Left lung (tissue), 10 donors: ENCODE measurements around the gene ART4. TPM values are rescaled to one million over a fixed set of nuclear protein-coding genes. Genes with fewer than 3 reads are reported as not detected.
A peak's percentile ranks its signal among the peaks of the same experiment; 100 is the strongest.

Experiments
- ATAC-seq: fragments of 200-7000 bp; cut with Tn5 transposase; one replicate; pipeline ENCODE4 v1.9.1; 2020; ENCODE audit warnings: moderate library complexity
- DNase-seq, 4 donors: peaks; one replicate each; pipeline ENCODE4 v3.0.0-alpha.2; 2013 to 2020
- H3K27ac ChIP-seq, 2 donors: fragments of 200-600 bp; sonication (generic) in 1 of 2; one replicate each; pipeline versions ENCODE4 v1.5.0 to v1.8.0; 2020 to 2021
- H3K27me3 ChIP-seq, 2 donors: fragments of 200-600 bp; sonication (generic) in 1 of 2; one replicate each; pipeline versions ENCODE4 v1.5.0 to v1.8.0; 2020 to 2021
- H3K36me3 ChIP-seq, 2 donors: fragments of 200-600 bp; sonication (generic) in 1 of 2; one replicate each; pipeline versions ENCODE4 v1.5.0 to v1.8.0; 2020 to 2021
- H3K4me1 ChIP-seq, 2 donors: fragments of 200-600 bp; one replicate each; pipeline ENCODE4 v1.8.0; 2021
- H3K4me3 ChIP-seq, 2 donors: fragments of 200-600 bp; sonication (generic) in 1 of 2; one replicate each; pipeline versions ENCODE4 v1.5.0 to v1.8.0; 2020 to 2021; ENCODE audit warnings: mild to moderate bottlenecking in 1 of 2
- H3K9me3 ChIP-seq, 2 donors: fragments of 200-600 bp; sonication (generic) in 1 of 2; one replicate each; pipeline versions ENCODE4 v1.5.0 to v1.8.0; 2020 to 2021
- intact Hi-C, 2 donors: fragments of 100-400 bp; cut with DNase I; formaldehyde crosslinking; loops; one replicate each; pipeline versions ENCODE4 v1.11.2 to v1.14.2; 2022
- polyA plus RNA-seq, 6 donors: library from polyadenylated mRNA; unstranded; fragments of 120-200 nt; gene quantifications; one replicate each; pipeline ENCODE4 v1.2.1, GENCODE V29; 2013; ENCODE audit not compliant: insufficient read length in 6 of 6
- total RNA-seq, 2 donors: library from RNA; stranded (reverse); fragmentation: NEBNext Ultra II Directional; extraction: Animal tissue kit (Norgen Biotek cat#: 25700); gene quantifications; one replicate each; pipeline ENCODE4 v1.2.1, GENCODE V29; 2021
- TF ChIP-seq, protein P1 (sequence below), 2 donors: fragments of 200-600 bp; sonication (generic) in 1 of 2; IDR thresholded peaks; one replicate each; pipeline versions ENCODE4 v1.5.0 to v1.8.0; 2021; ENCODE audit warnings: antibody characterized with exemption in 2 of 2
- donor health status: DM: no; HTN: yes; CAD: no.
- donor health status: DM: no; HTN: no; CAD: no.

Gene ART4
- total and polyA plus RNA-seq, 8 donors, result 0.11 to 3.1 (median 0.24) TPM

DNA sequence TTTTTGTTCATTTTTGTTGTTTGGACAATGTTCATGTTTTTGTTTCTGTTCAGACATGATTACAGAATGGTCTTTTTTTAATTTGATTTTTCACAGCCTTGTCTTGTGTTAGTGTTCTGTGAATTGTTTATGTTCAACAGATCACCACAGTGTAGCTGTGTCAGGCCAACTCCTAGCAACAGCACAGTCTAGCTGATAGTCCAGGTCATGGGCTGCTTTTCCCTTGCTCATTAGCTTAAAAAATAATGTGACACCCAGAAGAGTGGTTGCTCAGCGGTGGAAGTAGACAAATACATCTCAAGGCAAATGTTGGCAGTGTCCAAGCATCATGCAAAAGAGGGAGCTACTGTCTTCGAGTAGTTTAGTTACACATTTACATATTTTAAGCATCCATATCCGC, 62.5 kb downstream of the ART4 start:
- H3K4me3 ChIP-seq, result no peak overlapping the region
- no peak overlapping the region for H3K27ac ChIP-seq
- no peak for ATAC-seq
- no peaks in the 10 kb centered on the region for H3K9me3 ChIP-seq
- intact Hi-C loops, result no loop called here
- H3K36me3 ChIP-seq, result peaks cover 0 to 14% of the 10 kb centered on the region in 2 donors
- no peaks in the 10 kb centered on the region for H3K27me3 ChIP-seq
- DNase-seq, result no peak
- TF ChIP-seq, protein P1, sequence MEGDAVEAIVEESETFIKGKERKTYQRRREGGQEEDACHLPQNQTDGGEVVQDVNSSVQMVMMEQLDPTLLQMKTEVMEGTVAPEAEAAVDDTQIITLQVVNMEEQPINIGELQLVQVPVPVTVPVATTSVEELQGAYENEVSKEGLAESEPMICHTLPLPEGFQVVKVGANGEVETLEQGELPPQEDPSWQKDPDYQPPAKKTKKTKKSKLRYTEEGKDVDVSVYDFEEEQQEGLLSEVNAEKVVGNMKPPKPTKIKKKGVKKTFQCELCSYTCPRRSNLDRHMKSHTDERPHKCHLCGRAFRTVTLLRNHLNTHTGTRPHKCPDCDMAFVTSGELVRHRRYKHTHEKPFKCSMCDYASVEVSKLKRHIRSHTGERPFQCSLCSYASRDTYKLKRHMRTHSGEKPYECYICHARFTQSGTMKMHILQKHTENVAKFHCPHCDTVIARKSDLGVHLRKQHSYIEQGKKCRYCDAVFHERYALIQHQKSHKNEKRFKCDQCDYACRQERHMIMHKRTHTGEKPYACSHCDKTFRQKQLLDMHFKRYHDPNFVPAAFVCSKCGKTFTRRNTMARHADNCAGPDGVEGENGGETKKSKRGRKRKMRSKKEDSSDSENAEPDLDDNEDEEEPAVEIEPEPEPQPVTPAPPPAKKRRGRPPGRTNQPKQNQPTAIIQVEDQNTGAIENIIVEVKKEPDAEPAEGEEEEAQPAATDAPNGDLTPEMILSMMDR (IDR thresholded peaks at IDR 0.05), result no peak
- peaks cover 0 to 6% of the 10 kb centered on the region in 2 donors for H3K4me1 ChIP-seq

DNA sequence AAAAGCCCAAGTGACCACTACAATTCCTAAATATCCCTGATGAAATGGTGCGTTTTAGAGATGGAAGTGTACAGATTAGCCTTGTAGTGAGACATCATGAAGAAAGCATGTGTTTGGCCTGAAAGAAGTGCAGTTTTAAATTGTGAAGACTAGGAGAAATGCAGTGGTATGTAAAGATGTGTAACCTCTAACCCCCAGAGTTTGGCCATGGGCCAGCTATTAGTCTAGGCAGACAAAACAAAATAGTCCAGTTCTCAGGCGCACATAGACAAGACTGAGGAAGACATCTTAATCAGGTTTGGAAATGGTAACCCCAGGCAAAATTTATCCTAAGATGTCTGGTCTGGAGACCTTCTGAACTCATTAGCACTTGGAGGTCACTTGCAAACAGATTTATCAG, 63.5 kb downstream of the ART4 start:
- Histone ChIP-seq H3K27ac (no peak overlapping the region), H3K9me3 (no peaks in the 10 kb centered on the region), H3K27me3 (peaks cover 0 to under 1% of the 10 kb centered on the region in 2 donors), H3K36me3 (peaks cover 0 to 7% of the 10 kb centered on the region in 2 donors), H3K4me3 (no peak overlapping the region), H3K4me1 (peaks cover 0 to 11% of the 10 kb centered on the region in 2 donors)
- DNase-seq, result no peak
- ATAC-seq, result no peak
- TF ChIP-seq, protein P1 (IDR thresholded peaks at IDR 0.05), result no peak
- intact Hi-C loops, result no loop called here

- Histone ChIP-seq H3K9me3 (no peaks in the 10 kb centered on the region), H3K27me3 (peaks cover 0 to 10% of the 10 kb centered on the region in 2 donors), H3K36me3 (no peaks in the 10 kb centered on the region), H3K27ac (no peak overlapping the region), H3K4me1 (peaks cover 0 to 11% of the 10 kb centered on the region in 2 donors), H3K4me3 (no peak overlapping the region)
- DNase-seq, result peak in 1 of 4 donors; percentile 29
- no peak for ATAC-seq
- intact Hi-C loops, result no loop called here
- TF ChIP-seq, protein P1 (IDR thresholded peaks at IDR 0.05), result no peak
Measured at GRCh38 chr12:14777271-14777670, 66.1 kb downstream of the ART4 start.

DNA sequence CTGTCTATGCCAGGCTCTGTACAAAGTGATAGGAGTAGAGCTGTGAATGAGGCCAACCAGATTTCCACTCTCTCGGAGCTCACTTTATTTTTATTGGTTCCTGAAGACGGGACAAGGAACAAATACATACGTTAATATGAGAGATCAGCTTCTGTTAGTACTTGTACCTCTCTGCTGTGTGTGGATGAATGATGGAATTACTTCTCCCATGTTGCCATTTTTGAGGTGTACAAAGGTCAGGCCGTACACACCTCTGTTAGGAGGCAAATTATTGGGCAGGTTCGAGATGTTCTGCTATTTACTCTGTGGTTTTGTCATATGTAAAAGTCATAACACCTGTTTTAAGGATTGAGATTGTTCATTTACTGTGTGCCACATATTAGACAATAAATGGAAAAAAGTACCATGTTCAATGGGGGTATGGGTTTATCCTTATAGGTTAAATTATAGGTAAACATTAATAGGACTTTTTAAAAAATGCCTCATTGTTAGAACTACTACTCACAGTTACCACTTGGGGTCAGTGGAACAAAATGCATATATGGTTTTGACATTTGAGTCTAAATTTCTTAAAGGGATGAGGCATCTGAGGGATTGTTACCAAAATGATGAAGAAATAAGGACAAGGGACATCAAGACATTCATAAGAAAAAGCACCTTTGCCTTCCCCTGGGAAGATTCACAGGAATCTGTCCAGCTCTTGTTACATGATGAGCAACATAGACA, 66.9 kb downstream of the ART4 start:
- TF ChIP-seq, protein P1 (IDR thresholded peaks at IDR 0.05), result no peak
- peak overlapping the region in 1 of 2 donors; percentile 76 for H3K4me3 ChIP-seq
- DNase-seq (no peak), ATAC-seq (no peak)
- intact Hi-C loops, result no loop called here
- H3K36me3 ChIP-seq, result no peaks in the 10 kb centered on the region
- no peaks in the 10 kb centered on the region for H3K9me3 ChIP-seq
- H3K27ac ChIP-seq, result peak overlapping the region; percentile 95 to 97
- H3K27me3 ChIP-seq, result peaks cover 0 to 10% of the 10 kb centered on the region in 2 donors
- peaks cover 0 to 17% of the 10 kb centered on the region in 2 donors for H3K4me1 ChIP-seq

DNA sequence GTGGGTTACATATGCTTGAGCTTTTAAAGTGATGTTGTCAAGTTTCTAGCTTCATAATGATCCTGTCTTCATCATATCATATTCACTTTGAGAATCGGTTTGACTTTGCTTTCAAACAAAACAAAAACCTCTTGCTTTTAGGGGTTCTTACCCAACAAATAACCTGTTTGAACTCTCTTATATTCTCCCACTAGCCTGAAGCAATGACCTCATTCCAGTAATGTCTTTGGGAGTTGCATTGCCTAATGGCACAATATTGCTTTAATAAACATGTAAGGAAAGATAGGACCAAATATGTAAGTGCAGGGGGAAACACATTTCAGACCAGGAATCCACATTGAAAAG, 67.7 kb downstream of the ART4 start:
- DNase-seq, result peak in 1 of 4 donors; percentile 49
- no peaks in the 10 kb centered on the region for H3K9me3 ChIP-seq
- peaks cover 0 to 17% of the 10 kb centered on the region in 2 donors for H3K4me1 ChIP-seq
- H3K36me3 ChIP-seq, result no peaks in the 10 kb centered on the region
- peak overlapping the region; percentile 63 to 76 for H3K4me3 ChIP-seq
- ATAC-seq, result no peak
- intact Hi-C loops, result no loop called here
- H3K27me3 ChIP-seq, result peaks cover 0 to 10% of the 10 kb centered on the region in 2 donors
- peak overlapping the region; percentile 95 to 97 for H3K27ac ChIP-seq
- TF ChIP-seq, protein P1 (IDR thresholded peaks at IDR 0.05), result no peak

Other genes starting within 250 kb of the ART4 start
- gene GUCY2C, start 146.9 kb downstream of the ART4 start, total RNA-seq, result not detected
- gene GUCY2C, start 146.9 kb downstream of the ART4 start, polyA plus RNA-seq, result under 1 TPM; 0.40 to 0.64 (median 0.50) TPM
- gene WBP11, start 40.0 kb downstream of the ART4 start, total RNA-seq, result 10 to 100 TPM; 38.6 to 53.5 TPM
- gene WBP11, start 40.0 kb downstream of the ART4 start, polyA plus RNA-seq, result 100 to 1,000 TPM in 2 of 6 donors, 10 to 100 TPM in 4; 87.5 to 105 (median 96.6) TPM
- 1 to 10 TPM in 1 of 2 donors, under 1 TPM in 1; 0.81 to 1.2 TPM for gene C12orf60, start 39.9 kb downstream of the ART4 start, total RNA-seq
- 1 to 10 TPM; 2.6 to 3.7 (median 2.8) TPM for gene C12orf60, start 39.9 kb downstream of the ART4 start, polyA plus RNA-seq
- 1 to 10 TPM in 1 of 2 donors, under 1 TPM in 1; 0.97 to 1.1 TPM for gene SMCO3, start 29.3 kb downstream of the ART4 start, total RNA-seq
- under 1 TPM; 0.28 to 0.68 (median 0.55) TPM for gene SMCO3, start 29.3 kb downstream of the ART4 start, polyA plus RNA-seq
- 100 to 1,000 TPM; 651 to 789 TPM for gene MGP, start 42.3 kb upstream of the ART4 start, total RNA-seq
- 100 to 1,000 TPM in 1 of 6 donors, 10 to 100 TPM in 5; 78.8 to 102 (median 82.6) TPM for gene MGP, start 42.3 kb upstream of the ART4 start, polyA plus RNA-seq
- gene ERP27, start 95.0 kb upstream of the ART4 start, total RNA-seq, result 10 to 100 TPM in 1 of 2 donors, 1 to 10 TPM in 1; 5.3 to 16.2 TPM
- gene ERP27, start 95.0 kb upstream of the ART4 start, polyA plus RNA-seq, result 10 to 100 TPM in 2 of 6 donors, 1 to 10 TPM in 4; 3.0 to 14.8 (median 8.4) TPM
- 100 to 1,000 TPM; 168 to 314 TPM for gene ARHGDIB, start 118.1 kb upstream of the ART4 start, total RNA-seq
- gene ARHGDIB, start 118.1 kb upstream of the ART4 start, polyA plus RNA-seq, result 10 to 100 TPM; 60.9 to 79.9 (median 73.9) TPM
- gene PDE6H, start 129.5 kb upstream of the ART4 start, total RNA-seq, result not detected
- gene PDE6H, start 129.5 kb upstream of the ART4 start, polyA plus RNA-seq, result not detected